Stimulated activated CD4-positive, alpha-beta T cell treated with anti-CD3 and anti-CD28 coated beads, Interleukin-12 subunit alpha, Interleukin-12 subunit beta, amount 100 ng/mL, for 4 hours (primary cell): ENCODE data around the gene PRKG1.
"Not testable (repeated sequence)": the region's sequence is repeated elsewhere in the genome, so short reads cannot be mapped to it uniquely, and the experiment has no call there.

Source experiments
- DNase-seq: peaks from one replicate; pipeline ENCODE4 v3.0.0-alpha.2; 2020

Gene PRKG1

GRCh38 chr10:51233337-51234100 lies 159.2 kb downstream of the PRKG1 start:
- DNase-seq: no peak

- DNase-seq: no peak
Observed at GRCh38 chr10:51235865-51236264, 161.6 kb downstream of the PRKG1 start.

- no peak for DNase-seq
Observed at GRCh38 chr10:51239006-51239405, 164.7 kb downstream of the PRKG1 start.

GRCh38 chr10:51241461-51241860 lies 167.2 kb downstream of the PRKG1 start:
- DNase-seq: no peak

- DNase-seq: no peak
Observed at GRCh38 chr10:51242393-51242792, 168.1 kb downstream of the PRKG1 start.

- no peak for DNase-seq
Observed at GRCh38 chr10:51244309-51244708, 170.0 kb downstream of the PRKG1 start.

GRCh38 chr10:51244748-51245490 lies 170.6 kb downstream of the PRKG1 start:
- no peak for DNase-seq

GRCh38 chr10:51246156-51246555 lies 171.9 kb downstream of the PRKG1 start:
- no peak for DNase-seq

- no peak for DNase-seq
Observed at GRCh38 chr10:51250278-51250920, 176.1 kb downstream of the PRKG1 start.

GRCh38 chr10:51251110-51251509 lies 176.8 kb downstream of the PRKG1 start:
- DNase-seq: no peak

- no peak for DNase-seq
Observed at GRCh38 chr10:51255381-51255780, 181.1 kb downstream of the PRKG1 start.

- no peak for DNase-seq
Observed at GRCh38 chr10:51257511-51258248, 183.4 kb downstream of the PRKG1 start.

- no peak for DNase-seq
Observed at GRCh38 chr10:51260376-51260775, 186.1 kb downstream of the PRKG1 start.

- DNase-seq: no peak
Observed at GRCh38 chr10:51266496-51266895, 192.2 kb downstream of the PRKG1 start.

- not testable (repeated sequence) for DNase-seq
Observed at GRCh38 chr10:51267980-51268570, 193.8 kb downstream of the PRKG1 start.

GRCh38 chr10:51269821-51270220 lies 195.5 kb downstream of the PRKG1 start:
- no peak for DNase-seq

GRCh38 chr10:51270936-51271530 lies 196.7 kb downstream of the PRKG1 start:
- no peak for DNase-seq

GRCh38 chr10:51272099-51272498 lies 197.8 kb downstream of the PRKG1 start:
- not testable (repeated sequence) for DNase-seq

GRCh38 chr10:51272555-51272954 lies 198.3 kb downstream of the PRKG1 start:
- DNase-seq: no peak

GRCh38 chr10:51273574-51273973 lies 199.3 kb downstream of the PRKG1 start:
- no peak for DNase-seq

- not testable (repeated sequence) for DNase-seq
Observed at GRCh38 chr10:51276097-51276496, 201.8 kb downstream of the PRKG1 start.

GRCh38 chr10:51281387-51281786 lies 207.1 kb downstream of the PRKG1 start:
- not testable (repeated sequence) for DNase-seq
